ENCODE results near the gene TMEM205.
A peak's percentile ranks its signal among the peaks of the same experiment; 100 is the strongest.
"Not testable (repeated sequence)": the region's sequence is repeated elsewhere in the genome, so short reads cannot be mapped to it uniquely, and the experiment has no call there.

TMEM205 gene

GRCh38 chr19:11346104-11346940 lies at the start of gene TMEM205, which contains the start of gene CCDC159:
TMEM205 (minus strand) TSS chr19:11346268; CDS start chr19:11345619, 649 bp downstream.
CCDC159 (plus strand) TSS chr19:11346519; CDS start chr19:11346607, 88 bp downstream.
- peak; percentile 99 for DNase-seq

DNA sequence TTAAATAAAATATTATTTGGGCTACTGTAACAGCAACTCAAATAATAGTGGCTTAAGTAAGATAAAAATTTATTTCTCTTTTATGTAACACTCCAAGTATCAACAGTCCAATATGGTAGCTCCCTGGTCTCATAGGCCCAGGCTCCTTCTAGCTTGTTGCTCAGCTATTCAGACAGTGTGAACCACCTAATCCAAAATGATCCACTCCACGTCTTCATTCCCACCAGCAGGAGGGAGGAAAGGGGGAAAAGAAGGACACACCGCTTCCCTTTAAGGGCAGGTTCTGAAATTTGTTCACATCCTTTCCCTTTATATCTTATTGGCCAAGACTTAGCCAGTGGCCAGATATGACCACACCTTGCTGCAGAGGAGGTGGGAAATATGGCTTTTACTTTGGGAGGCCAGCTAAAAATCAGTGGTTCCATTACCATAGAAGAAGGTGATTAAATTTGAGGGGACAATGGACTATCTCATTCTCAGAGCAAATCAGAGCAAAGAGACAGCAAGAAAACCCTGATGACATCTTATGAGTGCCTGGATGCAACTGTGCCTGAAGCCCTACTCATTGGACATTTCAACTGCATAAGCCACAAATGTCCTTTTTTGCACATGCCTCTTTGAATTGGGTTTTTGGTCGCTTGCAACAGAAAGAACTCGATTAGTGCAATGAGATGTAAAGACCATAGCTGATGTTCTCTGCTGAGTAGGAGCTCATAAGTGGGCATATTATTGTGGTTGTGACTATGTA lies 45.0 kb upstream of the TMEM205 start:
- DNase-seq: no peak

- DNase-seq: no peak
Observed at GRCh38 chr19:11390359-11390758, 44.3 kb upstream of the TMEM205 start.

- DNase-seq: no peak
Observed at GRCh38 chr19:11387162-11388034, 41.3 kb upstream of the TMEM205 start.

- DNase-seq: no peak
Observed at GRCh38 chr19:11384778-11385129, 38.7 kb upstream of the TMEM205 start.

DNA sequence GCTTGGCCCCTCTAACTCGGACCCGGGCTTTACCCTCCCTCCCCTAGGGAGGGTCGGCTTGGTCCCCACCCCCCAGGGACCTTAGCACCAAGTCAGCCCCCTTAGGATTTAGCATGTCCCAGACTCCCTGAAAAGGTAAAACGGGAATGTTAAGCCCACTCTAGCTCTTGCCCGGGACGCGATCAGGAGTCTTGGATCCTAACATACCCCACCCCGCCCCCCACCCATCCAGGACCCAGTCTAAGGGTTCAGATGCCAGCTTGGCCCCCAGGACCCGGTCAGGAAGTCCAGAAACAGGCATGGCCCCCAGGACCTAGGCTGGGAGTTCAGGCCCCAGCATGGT lies 37.6 kb upstream of the TMEM205 start:
- no peak for DNase-seq

DNA sequence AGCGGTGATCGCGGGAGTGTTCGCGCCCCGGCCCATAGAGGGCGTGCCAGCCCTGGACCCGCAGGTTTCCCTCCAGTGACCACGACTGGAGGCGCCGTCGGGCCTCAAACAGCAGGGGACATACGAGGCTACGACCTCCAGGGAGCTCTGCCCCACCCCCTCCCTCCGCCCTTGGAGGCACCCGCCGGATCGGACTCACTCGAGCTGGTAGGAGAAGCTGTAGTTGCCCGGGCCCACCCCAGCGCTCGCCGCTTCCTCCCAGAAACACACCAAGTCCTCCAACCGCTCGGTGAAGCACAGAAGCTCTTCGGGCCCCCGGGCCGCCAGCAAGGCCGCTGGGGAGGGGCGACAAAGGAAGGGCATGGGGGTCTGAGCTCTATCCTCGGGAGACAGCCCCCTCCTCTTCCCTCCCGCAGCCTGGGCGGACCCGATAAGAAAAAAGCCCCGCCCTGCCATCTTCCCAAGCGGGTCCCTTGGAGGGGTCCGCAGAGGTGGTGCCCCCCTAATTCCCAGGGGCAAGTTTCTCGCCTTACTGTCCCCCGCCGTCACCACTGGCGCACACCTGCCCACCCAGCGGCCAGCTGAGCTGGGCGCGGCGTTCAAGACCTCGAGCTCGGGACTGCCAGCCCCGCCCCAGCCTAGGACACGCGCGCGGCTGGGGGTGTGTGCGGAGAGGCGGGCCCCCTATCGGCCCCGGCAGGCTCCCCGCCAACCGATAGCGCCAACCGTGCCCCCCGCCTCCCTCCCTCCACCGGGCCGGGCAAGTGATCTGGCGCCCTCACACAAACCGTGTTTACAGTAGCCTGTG lies 37.0 kb upstream of the TMEM205 start:
- peak; percentile 40 for DNase-seq

DNA sequence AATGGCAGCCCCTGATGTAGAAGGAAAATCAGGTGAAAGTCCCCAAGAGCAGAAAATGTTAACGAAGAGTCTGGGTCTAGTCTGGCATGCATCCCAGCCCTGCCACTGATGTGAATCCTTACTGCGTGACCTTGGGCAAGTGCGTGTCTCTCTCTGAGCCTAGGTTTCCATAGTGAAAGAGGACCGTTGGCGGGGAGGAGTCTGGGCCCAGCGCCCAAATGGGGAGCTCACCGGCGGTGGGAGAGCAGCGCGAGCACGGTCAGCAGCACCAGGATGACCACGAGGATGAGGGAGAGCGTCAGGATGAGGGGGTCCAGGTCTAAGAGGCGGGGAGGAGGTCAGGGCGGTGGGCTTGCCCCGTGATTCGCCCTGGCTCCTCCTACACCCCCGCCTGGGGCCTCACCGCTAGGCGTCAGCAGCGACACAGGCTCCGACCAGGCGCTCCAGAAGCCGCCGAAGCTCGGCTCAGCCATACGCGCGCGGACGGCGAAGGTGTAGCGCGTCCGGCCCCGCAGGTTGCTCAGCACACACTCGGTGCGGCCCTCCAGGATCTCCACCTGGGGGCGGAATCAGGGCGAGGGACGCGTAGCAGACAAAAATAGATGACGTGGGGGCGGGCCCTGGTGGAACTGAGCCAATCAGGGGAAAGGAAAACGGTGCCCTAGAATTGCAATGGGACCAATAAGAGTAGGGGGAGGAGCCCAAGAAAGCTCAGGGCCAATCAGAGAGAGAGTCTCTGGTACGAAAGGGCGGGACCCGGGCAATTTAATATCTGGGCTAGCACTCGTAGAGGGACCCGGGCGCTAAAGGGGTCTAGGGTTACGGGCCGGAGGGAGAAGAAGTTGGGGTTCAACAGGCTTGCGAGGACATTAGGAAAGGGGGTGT lies 34.8 kb upstream of the TMEM205 start:
- peak; percentile 97 for DNase-seq

GRCh38 chr19:11379857-11380350 lies 33.8 kb upstream of the TMEM205 start:
- DNase-seq: no peak

GRCh38 chr19:11379269-11379845 lies 33.3 kb upstream of the TMEM205 start:
- not testable (repeated sequence) for DNase-seq

GRCh38 chr19:11378319-11379189 lies 32.5 kb upstream of the TMEM205 start:
- peak; percentile 18 for DNase-seq

DNA sequence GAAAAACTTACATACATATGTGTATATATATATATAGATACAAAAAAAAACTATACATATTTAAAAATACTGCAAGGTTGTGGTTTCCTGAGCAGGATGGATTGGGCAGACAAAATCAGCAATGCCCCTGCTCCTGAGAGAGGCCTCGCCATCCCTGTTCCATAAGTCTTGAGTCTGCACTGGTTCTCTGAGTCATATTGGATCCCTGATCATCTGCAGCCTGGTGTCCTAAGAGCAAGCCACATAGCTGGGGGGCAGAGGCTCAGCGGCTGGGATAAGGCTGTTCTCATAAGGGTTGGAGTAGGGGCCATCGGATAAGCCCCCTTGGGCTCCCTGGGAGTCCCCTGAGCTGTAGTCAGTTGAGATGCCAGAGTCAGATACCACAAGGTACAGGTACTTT lies 31.7 kb upstream of the TMEM205 start:
- DNase-seq: no peak

GRCh38 chr19:11377237-11377636 lies 31.2 kb upstream of the TMEM205 start:
- DNase-seq: no peak

DNA sequence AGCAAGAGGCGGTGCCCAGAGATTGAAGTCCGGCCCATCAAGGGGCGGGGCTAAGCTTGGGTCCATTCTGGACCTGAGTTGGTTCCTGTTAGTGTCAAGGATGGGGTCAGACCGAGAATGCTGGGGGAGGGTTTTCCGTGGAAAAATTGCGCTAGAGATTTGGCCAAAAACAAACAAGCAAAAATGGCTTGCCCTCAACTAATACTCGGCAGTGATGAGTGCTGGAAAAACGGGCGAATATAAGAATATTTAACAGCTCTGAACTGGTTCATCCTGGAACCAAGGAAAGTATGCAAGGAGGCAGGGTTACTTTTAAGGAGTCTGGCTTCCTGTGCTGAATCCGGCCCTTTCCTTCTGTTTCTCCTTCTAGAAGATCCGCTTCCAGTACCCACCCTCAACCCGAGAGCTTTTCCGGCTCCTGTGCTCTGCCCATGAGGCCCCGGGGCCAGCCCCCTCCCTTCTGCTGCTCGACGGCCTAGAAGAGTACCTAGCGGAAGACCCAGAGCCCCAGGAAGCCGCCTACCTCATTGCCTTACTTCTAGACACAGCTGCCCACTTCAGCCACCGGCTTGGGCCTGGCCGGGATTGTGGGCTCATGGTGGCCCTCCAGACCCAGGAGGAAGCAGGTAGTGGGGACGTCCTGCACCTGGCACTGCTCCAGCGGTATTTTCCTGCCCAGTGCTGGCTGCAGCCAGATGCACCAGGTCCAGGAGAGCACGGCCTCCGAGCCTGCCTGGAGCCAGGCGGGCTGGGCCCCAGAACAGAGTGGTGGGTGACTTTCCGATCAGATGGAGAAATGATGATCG lies 29.3 kb upstream of the TMEM205 start:
- peak; percentile 70 for DNase-seq

- DNase-seq: peak; percentile 98
Observed at GRCh38 chr19:11374433-11375142, 28.5 kb upstream of the TMEM205 start, which contains the start of gene SWSAP1. SWSAP1 (plus strand) TSS chr19:11374666; CDS start chr19:11374681, 15 bp downstream.

GRCh38 chr19:11373885-11374432 lies 27.9 kb upstream of the TMEM205 start:
- DNase-seq: no peak

DNA sequence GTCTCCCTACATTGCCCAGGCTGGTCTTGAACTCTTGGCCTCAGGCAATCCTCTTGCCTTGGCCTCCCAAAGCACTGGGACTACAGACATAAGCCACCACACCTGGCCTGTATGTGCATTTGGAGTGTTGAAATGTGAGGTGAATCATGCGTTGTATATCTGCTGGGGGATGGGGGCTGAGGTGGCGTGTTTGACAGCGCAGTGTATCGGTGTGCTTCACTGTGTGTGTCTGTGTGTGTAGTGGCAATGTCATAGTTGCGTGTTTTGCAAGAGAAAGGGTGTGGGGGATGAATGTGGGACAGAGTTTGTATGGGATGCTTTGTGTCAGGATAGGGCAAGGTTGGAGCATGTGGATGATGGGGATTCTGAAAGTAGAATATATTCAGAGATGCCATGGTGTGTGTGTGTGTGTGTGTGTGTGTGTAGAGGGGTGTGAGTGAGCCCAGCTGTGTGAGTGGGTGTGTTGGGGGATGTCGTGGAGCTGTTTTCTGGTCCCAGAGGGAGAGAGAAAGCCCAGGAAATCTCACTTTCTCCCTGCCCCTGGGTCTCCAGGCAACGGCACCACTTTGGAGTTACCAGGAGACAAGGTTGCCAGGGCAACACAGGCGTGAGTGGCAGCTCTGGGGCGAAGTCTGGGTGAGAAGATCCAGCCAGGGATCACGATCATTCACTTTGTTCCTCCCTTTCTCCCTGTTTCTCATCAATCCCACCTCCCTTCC lies 27.3 kb upstream of the TMEM205 start:
- no peak for DNase-seq
